HG03066 (cell line): ENCODE results near the gene BOK.

ENCODE experiments used
- ATAC-seq: cut with Tn5 transposase; IDR thresholded peaks from one replicate; pipeline ENCODE4 v1.9.1; 2021; ENCODE audit warnings: low read depth; ENCODE audit not compliant: unreplicated experiment

The BOK gene

GRCh38 chr2:241617431-241618154 is 59.0 kb downstream of the BOK start:
- peak; percentile 67 for ATAC-seq

- ATAC-seq, result no peak
These were observed 59.8 kb downstream of the BOK start for GRCh38 chr2:241618296-241618805.

GRCh38 chr2:241618829-241619228 is 60.3 kb downstream of the BOK start:
- ATAC-seq, result no peak

- no peak for ATAC-seq
These were observed 61.3 kb downstream of the BOK start for GRCh38 chr2:241619597-241620418.

- no peak for ATAC-seq
These were observed 61.8 kb downstream of the BOK start for GRCh38 chr2:241620419-241620769.
